ENCODE measurements around the gene KIF5B. TPM values are rescaled to one million over a fixed set of nuclear protein-coding genes. Genes with fewer than 3 reads are reported as not detected.

KIF5B gene
- total and polyA plus RNA-seq, 9 of the 15 experiments (the other 6 are each of a cell fraction or from before 2014, with no cell fraction given): 24.4 to 94.4 (median 68.9) TPM

DNA sequence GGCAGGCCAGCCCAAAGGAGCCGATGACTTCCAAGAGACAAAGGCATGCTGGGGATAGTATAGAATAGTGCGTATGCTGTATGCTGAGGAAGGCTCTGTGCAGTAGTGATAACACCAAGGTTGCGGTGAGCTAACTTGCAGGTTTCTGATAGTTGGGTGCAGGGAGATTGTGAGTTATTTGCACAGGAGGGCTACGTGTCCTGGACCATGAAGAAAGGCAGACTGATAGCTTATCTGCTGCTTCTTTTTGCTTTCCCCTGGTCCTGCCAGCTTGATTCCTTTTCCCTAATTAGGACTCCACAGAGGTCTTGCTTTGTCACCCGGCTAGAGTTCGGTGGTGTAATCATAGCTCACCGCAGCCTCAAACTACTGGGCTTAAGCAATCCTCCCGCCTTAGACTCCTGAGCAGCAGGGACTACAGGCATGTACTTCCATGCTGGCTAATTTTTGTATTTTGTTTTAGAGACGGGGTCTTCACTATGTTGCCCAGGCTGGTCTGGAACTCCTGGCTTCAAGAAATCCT, 83.6 kb downstream of the KIF5B start (continued):
- TF ChIP-seq PCBP1 (IDR thresholded peaks at IDR 0.05; ENCODE audit: low read depth, low read length, poor library complexity, severe bottlenecking): no peak
- TF ChIP-seq BRF1 (IDR thresholded peaks at IDR 0.05; ENCODE audit: borderline replicate concordance, extremely low read depth, insufficient read length): no peak
- peak; percentile 61 for TF ChIP-seq TBP (optimal IDR thresholded peaks at IDR 0.05; ENCODE audit: low read depth, low read length)
- no peak for TF ChIP-seq NCOA4 (IDR thresholded peaks at IDR 0.05; ENCODE audit: partially characterized antibody)
- TF ChIP-seq PRPF4 (IDR thresholded peaks at IDR 0.05; ENCODE audit: insufficient read depth, low read depth, low read length, poor library complexity, severe bottlenecking): no peak
- TF ChIP-seq SMAD3 (CRISPR knock-in tag; conservative IDR thresholded peaks at IDR 0.05): peak; percentile 68
- TF ChIP-seq TCF7 (IDR thresholded peaks at IDR 0.05; ENCODE audit: borderline replicate concordance): peak; percentile 80; the same call in 1 of the 2 replicates
- TF ChIP-seq ZNF134 (CRISPR knock-in tag; conservative IDR thresholded peaks at IDR 0.05): peak; percentile 64
- peak; percentile 74; the same call in 1 of the 2 replicates for TF ChIP-seq ZNF589 (CRISPR knock-in tag; IDR thresholded peaks at IDR 0.05; ENCODE audit: low read depth)
- no peak for TF ChIP-seq YBX1 (IDR thresholded peaks at IDR 0.05)
- peak; percentile 98 for TF ChIP-seq POLR2AphosphoS5 (IDR thresholded peaks at IDR 0.05; ENCODE audit: control insufficient read depth, insufficient read depth, low read depth, low read length)
- peak in 1 of 2 experiments; percentile 33 for TF ChIP-seq E2F6 (IDR thresholded peaks at IDR 0.05; ENCODE audit: borderline replicate concordance in 1 of 2, extremely low read depth in 1 of 2, insufficient read depth in 1 of 2, insufficient read length in 1 of 2, low read depth in 1 of 2, low read length in 1 of 2, poor library complexity in 1 of 2, severe bottlenecking in 1 of 2)
- TF ChIP-seq RBM15 (IDR thresholded peaks at IDR 0.05; ENCODE audit: insufficient read depth, low read length): no peak
- TF ChIP-seq FOXP4 (CRISPR knock-in tag; IDR thresholded peaks at IDR 0.05; ENCODE audit: borderline replicate concordance): no peak
- no peak for TF ChIP-seq HSF4 (CRISPR knock-in tag; IDR thresholded peaks at IDR 0.05; ENCODE audit: borderline replicate concordance)
- TF ChIP-seq ZNF584 (CRISPR knock-in tag; IDR thresholded peaks at IDR 0.05; ENCODE audit: low read depth): peak; percentile 84
- TF ChIP-seq, protein P1, sequence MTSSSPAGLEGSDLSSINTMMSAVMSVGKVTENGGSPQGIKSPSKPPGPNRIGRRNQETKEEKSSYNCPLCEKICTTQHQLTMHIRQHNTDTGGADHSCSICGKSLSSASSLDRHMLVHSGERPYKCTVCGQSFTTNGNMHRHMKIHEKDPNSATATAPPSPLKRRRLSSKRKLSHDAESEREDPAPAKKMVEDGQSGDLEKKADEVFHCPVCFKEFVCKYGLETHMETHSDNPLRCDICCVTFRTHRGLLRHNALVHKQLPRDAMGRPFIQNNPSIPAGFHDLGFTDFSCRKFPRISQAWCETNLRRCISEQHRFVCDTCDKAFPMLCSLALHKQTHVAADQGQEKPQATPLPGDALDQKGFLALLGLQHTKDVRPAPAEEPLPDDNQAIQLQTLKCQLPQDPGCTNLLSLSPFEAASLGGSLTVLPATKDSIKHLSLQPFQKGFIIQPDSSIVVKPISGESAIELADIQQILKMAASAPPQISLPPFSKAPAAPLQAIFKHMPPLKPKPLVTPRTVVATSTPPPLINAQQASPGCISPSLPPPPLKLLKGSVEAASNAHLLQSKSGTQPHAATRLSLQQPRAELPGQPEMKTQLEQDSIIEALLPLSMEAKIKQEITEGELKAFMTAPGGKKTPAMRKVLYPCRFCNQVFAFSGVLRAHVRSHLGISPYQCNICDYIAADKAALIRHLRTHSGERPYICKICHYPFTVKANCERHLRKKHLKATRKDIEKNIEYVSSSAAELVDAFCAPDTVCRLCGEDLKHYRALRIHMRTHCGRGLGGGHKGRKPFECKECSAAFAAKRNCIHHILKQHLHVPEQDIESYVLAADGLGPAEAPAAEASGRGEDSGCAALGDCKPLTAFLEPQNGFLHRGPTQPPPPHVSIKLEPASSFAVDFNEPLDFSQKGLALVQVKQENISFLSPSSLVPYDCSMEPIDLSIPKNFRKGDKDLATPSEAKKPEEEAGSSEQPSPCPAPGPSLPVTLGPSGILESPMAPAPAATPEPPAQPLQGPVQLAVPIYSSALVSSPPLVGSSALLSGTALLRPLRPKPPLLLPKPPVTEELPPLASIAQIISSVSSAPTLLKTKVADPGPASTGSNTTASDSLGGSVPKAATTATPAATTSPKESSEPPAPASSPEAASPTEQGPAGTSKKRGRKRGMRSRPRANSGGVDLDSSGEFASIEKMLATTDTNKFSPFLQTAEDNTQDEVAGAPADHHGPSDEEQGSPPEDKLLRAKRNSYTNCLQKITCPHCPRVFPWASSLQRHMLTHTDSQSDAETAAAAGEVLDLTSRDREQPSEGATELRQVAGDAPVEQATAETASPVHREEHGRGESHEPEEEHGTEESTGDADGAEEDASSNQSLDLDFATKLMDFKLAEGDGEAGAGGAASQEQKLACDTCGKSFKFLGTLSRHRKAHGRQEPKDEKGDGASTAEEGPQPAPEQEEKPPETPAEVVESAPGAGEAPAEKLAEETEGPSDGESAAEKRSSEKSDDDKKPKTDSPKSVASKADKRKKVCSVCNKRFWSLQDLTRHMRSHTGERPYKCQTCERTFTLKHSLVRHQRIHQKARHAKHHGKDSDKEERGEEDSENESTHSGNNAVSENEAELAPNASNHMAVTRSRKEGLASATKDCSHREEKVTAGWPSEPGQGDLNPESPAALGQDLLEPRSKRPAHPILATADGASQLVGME (CRISPR knock-in tag; IDR thresholded peaks at IDR 0.05): no peak
- no peak for TF ChIP-seq ZNF79 (CRISPR knock-in tag; IDR thresholded peaks at IDR 0.05; ENCODE audit: low read depth)
- peak; percentile 67 for TF ChIP-seq ADNP (tag; IDR thresholded peaks at IDR 0.05)

All from K562 (cell line).